ENCODE measurements around the gene EIF4A3.

EIF4A3 gene

GRCh38 chr17:80147035-80147822 lies at the start of gene EIF4A3:
Gene EIF4A3 (minus strand): TSS chr17:80147128. CDS start chr17:80146961, 167 bp downstream.
- DNase-seq: peak; percentile 99

- DNase-seq: no peak
Measured at GRCh38 chr17:80196652-80197051, 49.7 kb upstream of the EIF4A3 start.

GRCh38 chr17:80195671-80196529 lies 49.0 kb upstream of the EIF4A3 start:
- peak; percentile 42 for DNase-seq

- no peak for DNase-seq
Measured at GRCh38 chr17:80195141-80195540, 48.2 kb upstream of the EIF4A3 start.

GRCh38 chr17:80191865-80192661 lies 45.1 kb upstream of the EIF4A3 start:
- no peak for DNase-seq

- DNase-seq: no peak
Measured at GRCh38 chr17:80191192-80191591, 44.3 kb upstream of the EIF4A3 start.

- DNase-seq: no peak
Measured at GRCh38 chr17:80190716-80191115, 43.8 kb upstream of the EIF4A3 start.

- DNase-seq: no peak
Measured at GRCh38 chr17:80189611-80190010, 42.7 kb upstream of the EIF4A3 start.

- no peak for DNase-seq
Measured at GRCh38 chr17:80187515-80187941, 40.6 kb upstream of the EIF4A3 start.

GRCh38 chr17:80187090-80187489 lies 40.2 kb upstream of the EIF4A3 start:
- DNase-seq: no peak

- DNase-seq: no peak
Measured at GRCh38 chr17:80185968-80186367, 39.0 kb upstream of the EIF4A3 start.

GRCh38 chr17:80184423-80184714 lies 37.4 kb upstream of the EIF4A3 start:
- DNase-seq: no peak

GRCh38 chr17:80183581-80184422 lies 36.9 kb upstream of the EIF4A3 start:
- DNase-seq: no peak

GRCh38 chr17:80182845-80183223 lies 35.9 kb upstream of the EIF4A3 start:
- no peak for DNase-seq

GRCh38 chr17:80182118-80182844 lies 35.4 kb upstream of the EIF4A3 start:
- no peak for DNase-seq

- no peak for DNase-seq
Measured at GRCh38 chr17:80181431-80181830, 34.5 kb upstream of the EIF4A3 start.

GRCh38 chr17:80180192-80180591 lies 33.3 kb upstream of the EIF4A3 start:
- no peak for DNase-seq

GRCh38 chr17:80177986-80178595 lies 31.2 kb upstream of the EIF4A3 start:
- DNase-seq: no peak

- DNase-seq: no peak
Measured at GRCh38 chr17:80176757-80177156, 29.8 kb upstream of the EIF4A3 start.

- DNase-seq: no peak
Measured at GRCh38 chr17:80173916-80174315, 27.0 kb upstream of the EIF4A3 start.

GRCh38 chr17:80173126-80173525 lies 26.2 kb upstream of the EIF4A3 start:
- DNase-seq: no peak

Measured in hematopoietic multipotent progenitor cell treated with erythropoietin and hydrocortisone succinate and interleukin-3 and kit ligand, for 6 days (in vitro differentiated cells).